GM12878 (cell line): ENCODE results near the gene FGGY. TPM values are rescaled to one million over a fixed set of nuclear protein-coding genes. Genes with fewer than 3 reads are reported as not detected.

Experiments
- ATAC-seq: fragments of 200-7000 bp; cut with Tn5 transposase; 3 replicates; pipeline ENCODE4 v1.9.1; 2020; ENCODE audit warnings: mild to moderate bottlenecking, moderate library complexity
- BruUV-seq: library from RNA; stranded (reverse); fragments of 400-500 nt; replicated peaks from 2 replicates; lab custom pipeline; 2021; lab: Mats Ljungman, UMichigan
- CTCF ChIA-PET: fragments of 300-600 bp; sonication (Branson Sonifier 250); formaldehyde crosslinking; extraction: SDS; loops from one replicate; lab custom pipeline; 2021; ENCODE audit warnings: inconsistent platforms; lab: Yijun Ruan, JAX
- POLR2A ChIA-PET: fragments of 350-600 bp; formaldehyde crosslinking; extraction: SDS; loops from one replicate; lab custom pipeline; 2021; ENCODE audit warnings: inconsistent platforms; lab: Charles Lee
- RAD21 ChIA-PET: fragments of 300-600 bp; sonication (Branson Sonifier 250); formaldehyde crosslinking; loops from one replicate; lab custom pipeline; 2023; ENCODE audit warnings: antibody characterized with exemption; ENCODE audit not compliant: unreplicated experiment; lab: Charles Lee
- SMC1A ChIA-PET: fragments of 300-600 bp; sonication (Branson Sonifier 250); formaldehyde crosslinking; loops from one replicate; lab custom pipeline; 2023; ENCODE audit not compliant: unreplicated experiment, uncharacterized antibody; lab: Charles Lee
- DNase-seq: peaks from one replicate; pipeline ENCODE4 v3.0.0-alpha.2; 2011; ENCODE audit warnings: low read depth, low spot score
- FAIRE-seq: peaks from 3 replicates; lab custom pipeline; 2011; peaks lifted over from hg19 to GRCh38; lab: Jason Lieb, UNC
- H2AFZ ChIP-seq: 2 replicates; pipeline ENCODE4 v1.6.0; 2011; ENCODE audit warnings: low read depth, low read length, control low read depth; ENCODE audit not compliant: control insufficient read depth
- H3K27ac ChIP-seq: 2 replicates; pipeline ENCODE4 v1.5.1; 2011; ENCODE audit warnings: control low read depth; ENCODE audit not compliant: control insufficient read depth, insufficient read depth
- H3K27me3 ChIP-seq, 2 experiments: replicated peaks in 1 of 2; 2 replicates each; pipeline versions ENCODE4 v1.6.0 to v1.6.1; 2011; ENCODE audit warnings: low read length in 1 of 2; ENCODE audit not compliant: control insufficient read depth in 2 of 2, insufficient read depth in 2 of 2
- H3K36me3 ChIP-seq, 2 experiments: 2 replicates each; pipeline ENCODE4 v1.5.1; 2011; ENCODE audit warnings: low read length in 1 of 2; ENCODE audit not compliant: control insufficient read depth in 2 of 2, insufficient read depth in 2 of 2
- H3K4me1 ChIP-seq: 2 replicates; pipeline ENCODE4 v1.6.1; 2011; ENCODE audit warnings: mild to moderate bottlenecking, low read length, moderate library complexity, mixed read lengths; ENCODE audit not compliant: control insufficient read depth, insufficient read depth
- H3K4me2 ChIP-seq: 2 replicates; pipeline ENCODE4 v1.6.0; 2011; ENCODE audit warnings: control low read depth; ENCODE audit not compliant: control insufficient read depth, insufficient read depth
- H3K4me3 ChIP-seq: fragments of 200-600 bp; sonication (generic); 2 replicates; pipeline ENCODE4 v1.5.1; 2016
- H3K79me2 ChIP-seq: 2 replicates; pipeline ENCODE4 v1.6.0; 2011; ENCODE audit warnings: low read length; ENCODE audit not compliant: control insufficient read depth, insufficient read depth
- H3K9ac ChIP-seq: 2 replicates; pipeline ENCODE4 v1.8.0; 2011; ENCODE audit warnings: low read length, control low read depth, mixed read lengths; ENCODE audit not compliant: control insufficient read depth, insufficient read depth
- H3K9me3 ChIP-seq: replicated peaks from 3 replicates; pipeline ENCODE4 v1.5.1; 2011; ENCODE audit warnings: mild to moderate bottlenecking, low read length; ENCODE audit not compliant: control insufficient read depth, insufficient read depth
- H4K20me1 ChIP-seq: 2 replicates; pipeline ENCODE4 v1.6.0; 2011; ENCODE audit not compliant: control insufficient read depth, insufficient read depth
- ASH2L ChIP-seq: fragments of 300-600, 200-600 bp; sonication (generic); IDR thresholded peaks from 2 replicates; pipeline ENCODE4 v1.6.1; 2017; ENCODE audit warnings: low read depth, mild to moderate bottlenecking, borderline replicate concordance
- CREM ChIP-seq: IDR thresholded peaks from 2 replicates; pipeline ENCODE4 v1.6.1; 2014; ENCODE audit warnings: antibody characterized with exemption, low read depth
- FOS ChIP-seq: IDR thresholded peaks from 3 replicates; pipeline ENCODE4 v1.6.1; 2011; ENCODE audit warnings: borderline replicate concordance; ENCODE audit not compliant: insufficient read length; ENCODE audit errors: extremely low read depth
- HDGF ChIP-seq: fragments of 450-650 bp; IDR thresholded peaks from 2 replicates; pipeline ENCODE4 v1.6.1; 2016; ENCODE audit warnings: antibody characterized with exemption
- JUNB ChIP-seq: IDR thresholded peaks from 2 replicates; pipeline ENCODE4 v1.6.1; 2016; ENCODE audit warnings: antibody characterized with exemption, mild to moderate bottlenecking
- MEF2B ChIP-seq: fragments of 450-650 bp; IDR thresholded peaks from 2 replicates; pipeline ENCODE4 v1.6.1; 2018; ENCODE audit warnings: mild to moderate bottlenecking, moderate library complexity; ENCODE audit not compliant: partially characterized antibody, poor library complexity, severe bottlenecking
- NFXL1 ChIP-seq: fragments of 450-650 bp; IDR thresholded peaks from 2 replicates; pipeline ENCODE4 v1.6.1; 2017; ENCODE audit warnings: antibody characterized with exemption, mild to moderate bottlenecking, borderline replicate concordance
- RAD21 ChIP-seq: IDR thresholded peaks from 2 replicates; pipeline ENCODE4 v1.6.1; 2011; ENCODE audit warnings: mild to moderate bottlenecking, low read depth, low read length, moderate library complexity; ENCODE audit not compliant: insufficient read depth
- SRF ChIP-seq, 2 experiments: IDR thresholded peaks; 2 replicates each; pipeline ENCODE4 v1.6.1; 2011; ENCODE audit warnings: low read depth in 2 of 2, low read length in 2 of 2, mild to moderate bottlenecking in 1 of 2, moderate library complexity in 1 of 2
- WGBS: methylation state at CpG from one replicate; pipeline ENCODE4 v1.1.6; 2016; ENCODE audit warnings: low lambda C conversion rate; ENCODE audit not compliant: insufficient replicate concordance, insufficient coverage; ENCODE audit errors: missing lambda C conversion rate; 5-methylcytosine and 5-hydroxymethylcytosine counted together
- in situ Hi-C: fragments of 300-500 bp; cut with MboI; formaldehyde crosslinking; loops from 9 replicates; pipeline ENCODE4 v1.14.3; 2018; ENCODE audit warnings: mixed read lengths
- intact Hi-C: fragments of 100-400 bp; cut with micrococcal nuclease; formaldehyde crosslinking; loops from one replicate; pipeline ENCODE4 v1.14.2; 2022; ENCODE audit not compliant: unreplicated experiment
- polyA plus RNA-seq, 11 experiments: library from polyadenylated mRNA; depleted of rRNA in 4 of 11; unstranded in 6 of 11; stranded (reverse) in 5 of 11; fragments of >200 nt; fragmentation: Nextera tagmentation in 4 of 11; fragmentation: Illumina TruSeq in 1 of 11; extraction: Ambion mirVana in 4 of 11; extraction: Trizol in 1 of 11; gene quantifications; 1 replicate in 1 of 11; 2 replicates in 10 of 11; pipeline versions ENCODE4 v1.2.1 to v1.2.3, GENCODE V29; 2011 to 2016; ENCODE audit warnings: inconsistent platforms in 2 of 11, missing spikeins in 2 of 11, low read depth in 1 of 11
- total RNA-seq, 4 experiments: library from RNA; depleted of rRNA in 3 of 4; stranded (reverse); fragments of >200 nt in 3 of 4; fragmentation: Illumina TruSeq in 1 of 4; extraction: Trizol in 1 of 4; gene quantifications; 2 replicates each; pipeline versions ENCODE4 v1.2.1 to v1.2.3, GENCODE V29; 2013 to 2021
- TF ChIP-seq, protein P1 (sequence below): fragments of 450-650 bp; IDR thresholded peaks from 2 replicates; pipeline ENCODE4 v1.6.1; 2014; ENCODE audit warnings: mild to moderate bottlenecking
- TF ChIP-seq, protein P2 (sequence below): IDR thresholded peaks from 2 replicates; pipeline ENCODE4 v1.6.1; 2011; ENCODE audit warnings: mild to moderate bottlenecking, low read depth, low read length, moderate library complexity; ENCODE audit not compliant: insufficient replicate concordance
- TF ChIP-seq, protein P3 (sequence below): fragments of 450-650 bp; IDR thresholded peaks from 2 replicates; pipeline ENCODE4 v1.6.1; 2017; ENCODE audit warnings: mild to moderate bottlenecking

Gene FGGY
- total and polyA plus RNA-seq, 10 of the 15 experiments (the other 5 are each of a cell fraction or from before 2014, with no cell fraction given) = 6.2 to 11.9 (median 7.5) TPM

DNA sequence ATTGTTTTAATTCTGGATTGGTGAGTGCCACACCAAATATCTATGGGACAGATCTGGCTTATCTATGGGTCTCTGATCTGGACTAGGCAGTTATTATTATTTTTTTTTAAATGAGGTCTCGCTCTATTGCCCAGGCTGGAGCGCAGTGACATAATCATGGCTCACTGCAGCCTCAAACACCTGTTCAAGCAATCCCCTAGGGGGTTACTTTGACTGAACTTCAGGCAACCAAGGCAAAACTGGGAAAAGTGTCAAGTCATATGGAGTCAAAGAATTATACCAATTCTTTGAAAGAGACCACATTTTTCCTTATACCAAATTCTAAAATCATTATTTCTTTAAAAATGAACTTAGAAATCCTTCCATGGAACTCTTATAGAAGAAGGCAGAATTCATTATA is 388.8 kb downstream of the FGGY start:
- no peaks in the 10 kb centered on the region for H4K20me1 ChIP-seq
- no peaks in the 10 kb centered on the region for H3K36me3 ChIP-seq
- no peaks in the 10 kb centered on the region for H3K79me2 ChIP-seq
- no peak overlapping the region for H2AFZ ChIP-seq
- H3K4me1 ChIP-seq = no peaks in the 10 kb centered on the region
- H3K9ac ChIP-seq = no peak overlapping the region
- no peaks in the 10 kb centered on the region for H3K9me3 ChIP-seq
- peak; percentile 14 for TF ChIP-seq MEF2B
- TF ChIP-seq JUNB = no peak
- H3K27ac ChIP-seq = no peak overlapping the region
- ATAC-seq (no peak), DNase-seq (no peak), FAIRE-seq (no peak)
- ChIA-PET RAD21 (interaction anchor here (1.2 to 1.5 kb wide), 2 partner anchors 13 to 17 kb away, joined by 3 read pairs; no protein-coding TSS in a partner anchor), POLR2A (no interaction called here), SMC1A (interaction anchor here (2.1 to 3.4 kb wide), 2 partner anchors 11 to 13 kb away, joined by 9 to 16 read pairs; no protein-coding TSS in a partner anchor), CTCF (interaction anchor here (0.8 to 2.1 kb wide), 3 partner anchors 9 to 258 kb away, joined by 3 to 5 read pairs (median 3); no protein-coding TSS in a partner anchor)
- no peak overlapping the region for H3K4me3 ChIP-seq
- no peak overlapping the region for H3K4me2 ChIP-seq
- no TSS peak for BruUV-seq
- H3K27me3 ChIP-seq = no peaks in the 10 kb centered on the region
- 71% methylated on average over 2 of the region's 2 CpGs for WGBS
- in situ Hi-C loops (no loop called here), intact Hi-C loops (no loop called here)

DNA sequence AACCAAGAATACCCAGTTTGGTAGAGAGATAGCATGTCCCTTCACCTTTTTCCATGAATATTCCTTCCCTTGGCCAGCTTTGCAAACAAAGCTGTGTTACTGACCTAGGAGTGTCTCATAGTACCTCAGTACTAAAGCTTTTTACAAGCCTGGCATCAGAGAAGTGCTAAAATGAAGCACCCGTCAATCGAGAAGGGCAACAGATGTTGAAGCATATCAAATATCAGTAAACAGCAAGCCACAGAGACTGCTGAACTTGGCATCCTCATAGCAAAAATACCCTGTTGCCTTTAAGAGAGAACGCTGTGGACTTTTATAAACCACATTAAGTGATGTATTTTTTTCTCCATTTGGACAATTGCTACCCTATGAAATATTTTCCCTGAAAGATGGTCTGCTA is 389.3 kb downstream of the FGGY start:
- intact Hi-C loops (no loop called here), in situ Hi-C loops (no loop called here)
- Histone ChIP-seq H3K9ac (no peak overlapping the region), H3K36me3 (no peaks in the 10 kb centered on the region), H4K20me1 (no peaks in the 10 kb centered on the region), H3K4me2 (no peak overlapping the region), H3K27ac (no peak overlapping the region), H3K27me3 (no peaks in the 10 kb centered on the region), H3K9me3 (no peaks in the 10 kb centered on the region), H3K79me2 (no peaks in the 10 kb centered on the region), H3K4me3 (no peak overlapping the region), H2AFZ (no peak overlapping the region), H3K4me1 (no peaks in the 10 kb centered on the region)
- DNase-seq (no peak), FAIRE-seq (no peak), ATAC-seq (no peak)
- ChIA-PET SMC1A (interaction anchor here (2.1 to 3.4 kb wide), 2 partner anchors 12 to 13 kb away, joined by 9 to 16 read pairs; no protein-coding TSS in a partner anchor), CTCF (interaction anchor here (1.6 to 2.1 kb wide), 3 partner anchors 11 to 73 kb away, joined by 3 to 17 read pairs (median 5); no protein-coding TSS in a partner anchor), RAD21 (interaction anchor here (1.2 to 1.5 kb wide), 3 partner anchors 12 to 16 kb away, joined by 3 read pairs; no protein-coding TSS in a partner anchor), POLR2A (no interaction called here)
- no TSS peak for BruUV-seq
- WGBS = 95% methylated on average over 3 of the region's 3 CpGs
- no peak for TF ChIP-seq SRF (IDR thresholded peaks at IDR 0.05; ENCODE audit: low read depth in 2 of 2, low read length in 2 of 2)
- no peak for TF ChIP-seq ASH2L
- no peak for TF ChIP-seq CREM
- TF ChIP-seq NFXL1 = no peak
- TF ChIP-seq HDGF = no peak
- TF ChIP-seq, protein P1, sequence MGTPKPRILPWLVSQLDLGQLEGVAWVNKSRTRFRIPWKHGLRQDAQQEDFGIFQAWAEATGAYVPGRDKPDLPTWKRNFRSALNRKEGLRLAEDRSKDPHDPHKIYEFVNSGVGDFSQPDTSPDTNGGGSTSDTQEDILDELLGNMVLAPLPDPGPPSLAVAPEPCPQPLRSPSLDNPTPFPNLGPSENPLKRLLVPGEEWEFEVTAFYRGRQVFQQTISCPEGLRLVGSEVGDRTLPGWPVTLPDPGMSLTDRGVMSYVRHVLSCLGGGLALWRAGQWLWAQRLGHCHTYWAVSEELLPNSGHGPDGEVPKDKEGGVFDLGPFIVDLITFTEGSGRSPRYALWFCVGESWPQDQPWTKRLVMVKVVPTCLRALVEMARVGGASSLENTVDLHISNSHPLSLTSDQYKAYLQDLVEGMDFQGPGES = no peak
- TF ChIP-seq, protein P2, sequence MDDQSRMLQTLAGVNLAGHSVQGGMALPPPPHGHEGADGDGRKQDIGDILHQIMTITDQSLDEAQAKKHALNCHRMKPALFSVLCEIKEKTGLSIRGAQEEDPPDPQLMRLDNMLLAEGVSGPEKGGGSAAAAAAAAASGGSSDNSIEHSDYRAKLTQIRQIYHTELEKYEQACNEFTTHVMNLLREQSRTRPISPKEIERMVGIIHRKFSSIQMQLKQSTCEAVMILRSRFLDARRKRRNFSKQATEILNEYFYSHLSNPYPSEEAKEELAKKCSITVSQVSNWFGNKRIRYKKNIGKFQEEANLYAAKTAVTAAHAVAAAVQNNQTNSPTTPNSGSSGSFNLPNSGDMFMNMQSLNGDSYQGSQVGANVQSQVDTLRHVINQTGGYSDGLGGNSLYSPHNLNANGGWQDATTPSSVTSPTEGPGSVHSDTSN = no peak
- TF ChIP-seq FOS = no peak
- TF ChIP-seq, protein P3, sequence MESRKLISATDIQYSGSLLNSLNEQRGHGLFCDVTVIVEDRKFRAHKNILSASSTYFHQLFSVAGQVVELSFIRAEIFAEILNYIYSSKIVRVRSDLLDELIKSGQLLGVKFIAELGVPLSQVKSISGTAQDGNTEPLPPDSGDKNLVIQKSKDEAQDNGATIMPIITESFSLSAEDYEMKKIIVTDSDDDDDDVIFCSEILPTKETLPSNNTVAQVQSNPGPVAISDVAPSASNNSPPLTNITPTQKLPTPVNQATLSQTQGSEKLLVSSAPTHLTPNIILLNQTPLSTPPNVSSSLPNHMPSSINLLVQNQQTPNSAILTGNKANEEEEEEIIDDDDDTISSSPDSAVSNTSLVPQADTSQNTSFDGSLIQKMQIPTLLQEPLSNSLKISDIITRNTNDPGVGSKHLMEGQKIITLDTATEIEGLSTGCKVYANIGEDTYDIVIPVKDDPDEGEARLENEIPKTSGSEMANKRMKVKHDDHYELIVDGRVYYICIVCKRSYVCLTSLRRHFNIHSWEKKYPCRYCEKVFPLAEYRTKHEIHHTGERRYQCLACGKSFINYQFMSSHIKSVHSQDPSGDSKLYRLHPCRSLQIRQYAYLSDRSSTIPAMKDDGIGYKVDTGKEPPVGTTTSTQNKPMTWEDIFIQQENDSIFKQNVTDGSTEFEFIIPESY = no peak
- no peak for TF ChIP-seq RAD21
